ENCODE measurements around the gene GTPBP6.
"Not testable (repeated sequence)": the region's sequence is repeated elsewhere in the genome, so short reads cannot be mapped to it uniquely, and the experiment has no call there.

The GTPBP6 gene

GRCh38 chrX:334331-334891 is 15.8 kb upstream of the GTPBP6 start:
- DNase-seq = no peak

- no peak for DNase-seq
Observed at GRCh38 chrX:333611-334311, 15.2 kb upstream of the GTPBP6 start.

GRCh38 chrX:332916-333610 is 14.5 kb upstream of the GTPBP6 start:
- DNase-seq = no peak

- DNase-seq = no peak
Observed at GRCh38 chrX:332496-332860, 13.9 kb upstream of the GTPBP6 start.

GRCh38 chrX:331825-332495 is 13.4 kb upstream of the GTPBP6 start:
- no peak for DNase-seq

- no peak for DNase-seq
Observed at GRCh38 chrX:331151-331824, 12.7 kb upstream of the GTPBP6 start.

- DNase-seq = no peak
Observed at GRCh38 chrX:330726-331150, 12.1 kb upstream of the GTPBP6 start.

- not testable (repeated sequence) for DNase-seq
Observed at GRCh38 chrX:330141-330725, 11.6 kb upstream of the GTPBP6 start.

GRCh38 chrX:329291-329910 is 10.8 kb upstream of the GTPBP6 start:
- DNase-seq = no peak

GRCh38 chrX:327660-328126 is 9.1 kb upstream of the GTPBP6 start:
- no peak for DNase-seq

GRCh38 chrX:324664-325063 is 6.1 kb upstream of the GTPBP6 start:
- not testable (repeated sequence) for DNase-seq

- no peak for DNase-seq
Observed at GRCh38 chrX:323721-324628, 5.4 kb upstream of the GTPBP6 start.

- DNase-seq = no peak
Observed at GRCh38 chrX:320126-320783, 1.7 kb upstream of the GTPBP6 start.

GRCh38 chrX:319579-320125 is 1.1 kb upstream of the GTPBP6 start:
- DNase-seq = no peak

- no peak for DNase-seq
Observed at GRCh38 chrX:318068-318738, 393 bp downstream of the GTPBP6 start.

GRCh38 chrX:317424-318067 is 1.1 kb downstream of the GTPBP6 start:
- DNase-seq = no peak

- DNase-seq = no peak
Observed at GRCh38 chrX:316351-317325, 2.0 kb downstream of the GTPBP6 start.

Data from DMS79 treated with DMSO at 0.1 percent for 48 hours (cell line).